ENCODE results near the gene PTPRD. TPM values are rescaled to one million over a fixed set of nuclear protein-coding genes. Genes with fewer than 3 reads are reported as not detected.
A peak's percentile ranks its signal among the peaks of the same experiment; 100 is the strongest.

PTPRD gene
- total RNA-seq, 1 experiment from 2014 or later = not detected

DNA sequence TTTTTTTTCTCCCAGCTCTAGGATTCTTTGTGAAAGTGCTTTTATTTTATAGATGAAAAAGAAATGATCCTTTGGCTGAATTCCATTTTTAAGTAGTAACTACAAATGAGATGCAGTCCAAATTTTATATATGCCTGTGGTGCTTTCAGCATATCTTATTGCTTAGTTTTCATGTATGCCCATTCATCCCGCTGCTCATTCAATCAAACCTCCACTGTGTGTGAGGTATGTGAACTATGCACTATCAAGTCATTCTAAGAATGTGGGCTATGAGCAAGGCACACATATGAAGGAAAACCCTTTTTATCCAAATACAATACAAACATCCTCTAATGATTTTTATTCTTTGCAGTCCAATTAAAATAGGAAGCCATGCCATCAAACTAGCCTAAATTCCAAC, 1744.2 kb downstream of the PTPRD start:
- H3K36me3 Mint-ChIP-seq (ENCODE audit: insufficient read depth, unreplicated experiment) = peaks cover 6% of the 10 kb centered on the region
- no peak overlapping the region for H3K27ac Mint-ChIP-seq (ENCODE audit: low read depth, unreplicated experiment)
- no TSS peak for BruUV-seq (replicated peaks)
- CTCF ChIA-PET = interaction anchor here (0.5 to 0.6 kb wide), 2 partner anchors 86 to 99 kb away, joined by 4 to 7 read pairs; no protein-coding TSS in a partner anchor
- no peaks in the 10 kb centered on the region for H3K4me1 Mint-ChIP-seq (ENCODE audit: insufficient read depth, unreplicated experiment)
- no peak for DNase-seq (ENCODE audit: unreplicated experiment)
- H3K9me3 Mint-ChIP-seq (ENCODE audit: unreplicated experiment) = peaks cover 14% of the 10 kb centered on the region
- TF ChIP-seq, protein P1, sequence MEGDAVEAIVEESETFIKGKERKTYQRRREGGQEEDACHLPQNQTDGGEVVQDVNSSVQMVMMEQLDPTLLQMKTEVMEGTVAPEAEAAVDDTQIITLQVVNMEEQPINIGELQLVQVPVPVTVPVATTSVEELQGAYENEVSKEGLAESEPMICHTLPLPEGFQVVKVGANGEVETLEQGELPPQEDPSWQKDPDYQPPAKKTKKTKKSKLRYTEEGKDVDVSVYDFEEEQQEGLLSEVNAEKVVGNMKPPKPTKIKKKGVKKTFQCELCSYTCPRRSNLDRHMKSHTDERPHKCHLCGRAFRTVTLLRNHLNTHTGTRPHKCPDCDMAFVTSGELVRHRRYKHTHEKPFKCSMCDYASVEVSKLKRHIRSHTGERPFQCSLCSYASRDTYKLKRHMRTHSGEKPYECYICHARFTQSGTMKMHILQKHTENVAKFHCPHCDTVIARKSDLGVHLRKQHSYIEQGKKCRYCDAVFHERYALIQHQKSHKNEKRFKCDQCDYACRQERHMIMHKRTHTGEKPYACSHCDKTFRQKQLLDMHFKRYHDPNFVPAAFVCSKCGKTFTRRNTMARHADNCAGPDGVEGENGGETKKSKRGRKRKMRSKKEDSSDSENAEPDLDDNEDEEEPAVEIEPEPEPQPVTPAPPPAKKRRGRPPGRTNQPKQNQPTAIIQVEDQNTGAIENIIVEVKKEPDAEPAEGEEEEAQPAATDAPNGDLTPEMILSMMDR (IDR thresholded peaks at IDR 0.05; ENCODE audit: unreplicated experiment) = no peak
- POLR2A ChIA-PET = no interaction called here
- no peak overlapping the region for H3K4me3 Mint-ChIP-seq (ENCODE audit: unreplicated experiment)
- intact Hi-C loops (cut with micrococcal nuclease) = no loop called here
- H3K27me3 Mint-ChIP-seq (ENCODE audit: insufficient read depth, unreplicated experiment) = no peaks in the 10 kb centered on the region

DNA sequence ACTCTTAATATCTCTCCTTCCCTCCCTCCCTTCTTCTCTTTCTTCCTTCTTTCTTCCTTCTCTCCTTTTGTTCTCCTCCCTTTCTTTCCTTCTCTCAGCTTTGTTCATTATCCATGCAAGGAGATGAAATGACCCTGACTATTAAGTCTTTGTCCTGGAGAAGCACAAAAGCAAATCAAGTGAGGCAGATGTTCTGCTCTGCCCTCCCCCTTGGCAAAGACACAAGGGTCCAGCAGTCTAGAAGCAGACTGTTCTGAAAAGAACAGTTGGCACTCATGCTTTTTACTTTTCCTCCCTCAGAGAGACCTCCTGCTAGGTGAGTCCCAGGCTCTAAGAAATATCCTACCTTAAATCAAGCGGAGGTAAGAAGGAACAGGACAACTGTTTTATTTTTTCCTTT, 1745.7 kb downstream of the PTPRD start:
- no peak for DNase-seq (ENCODE audit: unreplicated experiment)
- ChIA-PET CTCF (no interaction called here), POLR2A (no interaction called here)
- Mint-ChIP-seq H3K9me3 (ENCODE audit: unreplicated experiment) (peaks cover 14% of the 10 kb centered on the region), H3K4me1 (ENCODE audit: insufficient read depth, unreplicated experiment) (no peaks in the 10 kb centered on the region), H3K27ac (ENCODE audit: low read depth, unreplicated experiment) (no peak overlapping the region), H3K27me3 (ENCODE audit: insufficient read depth, unreplicated experiment) (no peaks in the 10 kb centered on the region), H3K36me3 (ENCODE audit: insufficient read depth, unreplicated experiment) (peaks cover 6% of the 10 kb centered on the region), H3K4me3 (ENCODE audit: unreplicated experiment) (no peak overlapping the region)
- TF ChIP-seq, protein P1 (IDR thresholded peaks at IDR 0.05; ENCODE audit: unreplicated experiment) = no peak
- BruUV-seq (replicated peaks) = no TSS peak
- intact Hi-C loops (cut with micrococcal nuclease) = no loop called here

DNA sequence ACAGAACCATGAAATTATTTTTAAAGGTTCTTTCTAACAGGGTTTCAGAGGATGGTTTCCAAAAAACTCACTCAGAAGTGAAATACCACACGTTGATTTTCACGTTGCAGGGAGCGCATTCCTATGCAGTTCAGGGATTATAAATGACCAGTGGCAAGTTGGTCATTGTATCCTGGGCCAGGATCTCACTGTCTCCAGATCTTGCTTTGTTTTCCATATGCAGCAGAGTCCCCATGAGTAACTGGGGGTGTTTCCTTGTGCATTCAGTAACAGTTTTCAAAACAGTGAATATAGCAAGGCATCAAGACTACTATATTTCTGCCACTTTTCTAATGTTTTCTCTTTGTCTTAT, 1748.3 kb downstream of the PTPRD start:
- no peak for DNase-seq (ENCODE audit: unreplicated experiment)
- H3K4me1 Mint-ChIP-seq (ENCODE audit: insufficient read depth, unreplicated experiment) = no peaks in the 10 kb centered on the region
- intact Hi-C loops (cut with micrococcal nuclease) = no loop called here
- peaks cover 14% of the 10 kb centered on the region for H3K9me3 Mint-ChIP-seq (ENCODE audit: unreplicated experiment)
- no peaks in the 10 kb centered on the region for H3K36me3 Mint-ChIP-seq (ENCODE audit: insufficient read depth, unreplicated experiment)
- peak overlapping the region; percentile 33 for H3K27ac Mint-ChIP-seq (ENCODE audit: low read depth, unreplicated experiment)
- TF ChIP-seq, protein P1 (IDR thresholded peaks at IDR 0.05; ENCODE audit: unreplicated experiment) = no peak
- H3K27me3 Mint-ChIP-seq (ENCODE audit: insufficient read depth, unreplicated experiment) = no peaks in the 10 kb centered on the region
- peak overlapping the region; percentile 20 for H3K4me3 Mint-ChIP-seq (ENCODE audit: unreplicated experiment)
- BruUV-seq (replicated peaks) = no TSS peak
- ChIA-PET CTCF (interaction anchor here (0.7 to 1.1 kb wide), 4 partner anchors 9 to 240 kb away, joined by 3 read pairs; no protein-coding TSS in a partner anchor), POLR2A (interaction anchor here (0.6 to 1.3 kb wide), 2 partner anchors 13 to 26 kb away, joined by 3 read pairs; no protein-coding TSS in a partner anchor)

DNA sequence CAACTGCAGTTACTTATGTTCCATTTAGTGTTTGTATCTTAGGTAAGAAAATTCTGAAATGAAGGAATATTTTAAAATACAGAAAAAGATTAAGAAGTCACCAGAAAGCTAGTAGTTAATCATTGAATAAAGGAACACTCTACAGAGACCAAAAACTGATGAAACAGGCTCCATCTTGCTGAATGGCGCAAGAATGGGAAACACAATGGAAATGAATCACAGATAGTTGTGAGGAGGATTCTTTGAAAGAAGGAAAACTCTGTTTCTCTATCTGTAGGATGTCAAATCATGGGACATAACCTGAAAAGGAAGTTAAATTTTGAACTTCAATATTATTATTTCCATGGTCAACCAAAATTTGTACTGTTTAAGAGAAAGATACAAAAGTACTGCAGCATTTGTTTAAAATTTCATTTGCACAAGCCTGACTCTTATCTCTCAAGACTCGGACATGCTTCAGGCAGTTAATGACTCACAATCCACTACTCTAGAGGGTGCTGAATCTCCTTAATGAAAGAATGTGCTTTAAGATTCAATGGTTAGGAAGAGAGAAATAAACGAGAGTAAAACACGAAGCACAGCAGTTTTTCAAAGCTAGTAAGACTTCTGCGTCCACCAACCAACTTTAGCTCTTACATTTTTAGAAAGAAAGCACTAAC, 1748.8 kb downstream of the PTPRD start:
- H3K9me3 Mint-ChIP-seq (ENCODE audit: unreplicated experiment) = peaks cover 14% of the 10 kb centered on the region
- H3K4me1 Mint-ChIP-seq (ENCODE audit: insufficient read depth, unreplicated experiment) = no peaks in the 10 kb centered on the region
- no peaks in the 10 kb centered on the region for H3K36me3 Mint-ChIP-seq (ENCODE audit: insufficient read depth, unreplicated experiment)
- TF ChIP-seq, protein P1 (IDR thresholded peaks at IDR 0.05; ENCODE audit: unreplicated experiment) = no peak
- H3K4me3 Mint-ChIP-seq (ENCODE audit: unreplicated experiment) = peak overlapping the region; percentile 20
- intact Hi-C loops (cut with micrococcal nuclease) = no loop called here
- BruUV-seq (replicated peaks) = no TSS peak
- H3K27ac Mint-ChIP-seq (ENCODE audit: low read depth, unreplicated experiment) = peak overlapping the region; percentile 33
- CTCF ChIA-PET = interaction anchor here (0.6 to 1.1 kb wide), 5 partner anchors 9 to 240 kb away, joined by 3 read pairs; no protein-coding TSS in a partner anchor
- no peaks in the 10 kb centered on the region for H3K27me3 Mint-ChIP-seq (ENCODE audit: insufficient read depth, unreplicated experiment)
- POLR2A ChIA-PET = interaction anchor here (0.6 to 1.3 kb wide), 2 partner anchors 12 to 27 kb away, joined by 3 read pairs; no protein-coding TSS in a partner anchor
- peak; percentile 65 for DNase-seq (ENCODE audit: unreplicated experiment)
